ENCODE results near the gene RGP1. TPM values are rescaled to one million over a fixed set of nuclear protein-coding genes. Genes with fewer than 3 reads are reported as not detected.

Gene RGP1
- polyA plus RNA-seq, 1 experiment: 19.7 TPM

DNA sequence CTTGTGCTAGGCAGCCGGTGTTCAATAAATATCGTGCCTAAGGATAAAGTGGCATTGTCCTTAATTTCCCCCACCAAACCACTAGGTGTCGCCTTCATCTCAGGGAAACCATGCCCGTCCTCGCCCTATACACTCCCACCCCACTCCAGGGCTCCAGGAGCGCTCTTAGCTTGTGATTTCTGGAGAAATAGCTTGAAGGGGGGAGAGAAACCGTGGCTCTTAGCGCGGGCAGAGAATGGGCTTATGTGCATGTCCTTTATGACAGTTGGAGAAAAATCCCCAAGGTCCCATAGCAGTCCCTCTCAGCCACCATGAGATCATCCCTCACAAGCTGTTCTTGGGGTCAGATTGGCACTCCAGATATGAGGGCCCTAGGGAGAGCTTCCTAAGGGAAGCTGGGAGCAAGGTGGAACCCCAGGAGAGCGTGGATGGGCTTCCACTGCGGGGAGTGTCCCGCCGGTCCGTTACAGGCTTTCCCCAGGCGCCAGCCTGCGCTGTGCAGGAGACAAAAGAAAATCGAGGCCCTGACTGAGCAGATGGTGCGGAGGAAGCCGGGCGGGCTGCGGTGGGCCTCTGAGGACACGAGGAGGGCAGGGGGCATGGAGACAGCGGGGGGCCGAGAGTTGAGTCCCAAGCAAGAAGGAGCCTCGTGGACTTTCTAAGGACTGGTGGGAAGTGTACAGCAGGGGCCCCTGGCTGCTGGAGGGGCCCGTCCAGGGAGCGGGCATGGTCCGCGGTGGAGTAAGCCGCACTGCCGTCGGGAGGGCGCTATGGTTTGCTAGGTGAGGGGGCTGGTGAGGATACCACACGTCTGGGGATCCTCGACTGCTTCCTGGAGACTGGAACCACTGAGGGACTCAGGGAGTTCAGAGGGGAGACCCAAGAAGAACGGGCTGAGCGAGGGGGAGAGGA lies 41.6 kb downstream of the RGP1 start:
- CTCF ChIA-PET: interaction anchor here (0.6 to 5.3 kb wide), 59 partner anchors 8 to 538 kb away, joined by 3 to 92 read pairs (median 4); partner anchors contain the start of genes CCDC107, CREB3, FAM221B and GBA2
- POLR2A ChIA-PET: no interaction called here
- Histone ChIP-seq H3K36me3 (ENCODE audit: control insufficient read depth, insufficient read depth, low read length) (no peaks in the 10 kb centered on the region; the same call in 1 of the 2 replicates), H3K27me3 (ENCODE audit: control insufficient read depth, insufficient read depth, low read length) (peaks cover 2% of the 10 kb centered on the region; the same call in 1 of the 2 replicates), H3K4me3 (ENCODE audit: low read depth, low read length) (peak overlapping the region; percentile 61)
- TF ChIP-seq CTCF (IDR thresholded peaks at IDR 0.05; ENCODE audit: insufficient read depth, low read depth, low read length): peak; percentile 85
- DNase-seq (ENCODE audit: low read depth): peak; percentile 18

DNA sequence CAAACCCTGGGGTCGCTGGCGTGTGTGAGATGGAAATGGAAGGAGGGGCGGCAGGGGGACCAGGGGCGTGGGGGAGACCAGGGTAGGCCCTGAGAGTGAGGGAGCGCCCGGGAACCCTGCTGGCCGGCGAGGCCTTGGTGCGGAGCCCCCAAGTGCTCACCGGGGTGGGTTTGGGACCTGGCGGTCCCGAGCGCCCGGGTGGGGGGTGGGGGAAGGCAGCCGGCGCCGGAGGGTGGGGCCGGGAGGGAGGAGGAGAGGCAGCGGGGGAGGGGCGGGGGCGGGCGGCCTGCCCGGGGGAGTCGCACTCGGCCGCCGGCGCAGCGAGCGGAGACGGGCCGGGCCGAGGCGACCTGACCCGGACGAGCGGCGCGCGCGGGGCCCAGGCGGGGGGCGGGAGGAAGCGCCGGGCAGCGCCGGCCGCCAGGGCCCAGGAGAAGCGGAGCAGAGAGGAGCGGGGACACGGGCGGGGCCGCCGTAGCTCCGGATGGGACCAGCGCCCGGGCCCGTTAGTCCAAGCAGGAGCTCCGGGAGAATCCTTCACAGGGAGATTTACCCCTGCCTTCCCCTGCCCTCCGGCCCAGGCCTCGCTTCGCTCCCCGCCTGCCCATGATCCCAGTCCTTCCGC lies 42.3 kb downstream of the RGP1 start, which contains the start of gene NPR2:
Gene NPR2, plus strand, starts transcription at position 295 of the 625 bp plus-strand sequence. CDS start 818 bp downstream, outside the sequence.
- no peak for DNase-seq (ENCODE audit: low read depth)
- TF ChIP-seq CTCF (IDR thresholded peaks at IDR 0.05; ENCODE audit: insufficient read depth, low read depth, low read length): no peak
- POLR2A ChIA-PET: no interaction called here
- Histone ChIP-seq H3K36me3 (ENCODE audit: control insufficient read depth, insufficient read depth, low read length) (no peaks in the 10 kb centered on the region; the same call in 1 of the 2 replicates), H3K27me3 (ENCODE audit: control insufficient read depth, insufficient read depth, low read length) (no peaks in the 10 kb centered on the region), H3K4me3 (ENCODE audit: low read depth, low read length) (peak within 1 kb of the TSS; percentile 61)
- CTCF ChIA-PET: interaction anchor here (0.6 to 2.8 kb wide), 6 partner anchors 16 to 116 kb away, joined by 3 to 20 read pairs (median 12); partner anchors contain the start of genes HINT2 and SPAG8

DNA sequence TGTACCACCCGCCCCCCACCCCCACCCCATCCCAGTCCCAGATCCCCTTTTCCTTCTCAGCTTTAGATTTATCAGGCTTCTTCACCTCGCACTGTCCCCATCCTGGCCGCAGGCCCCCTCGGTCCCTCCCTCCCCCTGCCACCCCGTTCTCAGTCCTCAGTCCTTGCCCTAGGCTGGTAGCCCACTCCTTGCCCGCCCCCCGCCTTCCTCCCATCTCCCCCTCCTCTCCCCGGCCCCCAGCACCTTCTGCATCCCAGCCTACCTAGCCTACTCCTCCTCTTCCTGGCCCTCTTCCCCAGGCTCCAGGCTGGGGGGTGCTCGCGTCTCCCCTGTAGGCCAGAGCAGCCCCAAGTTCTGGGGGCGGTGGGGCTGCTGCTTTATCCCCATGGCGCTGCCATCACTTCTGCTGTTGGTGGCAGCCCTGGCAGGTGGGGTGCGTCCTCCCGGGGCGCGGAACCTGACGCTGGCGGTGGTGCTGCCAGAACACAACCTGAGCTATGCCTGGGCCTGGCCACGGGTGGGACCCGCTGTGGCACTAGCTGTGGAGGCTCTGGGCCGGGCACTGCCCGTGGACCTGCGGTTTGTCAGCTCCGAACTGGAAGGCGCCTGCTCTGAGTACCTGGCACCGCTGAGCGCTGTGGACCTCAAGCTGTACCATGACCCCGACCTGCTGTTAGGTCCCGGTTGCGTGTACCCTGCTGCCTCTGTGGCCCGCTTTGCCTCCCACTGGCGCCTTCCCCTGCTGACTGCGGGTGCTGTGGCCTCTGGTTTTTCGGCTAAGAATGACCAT lies 43.1 kb downstream of the RGP1 start:
- TF ChIP-seq CTCF (IDR thresholded peaks at IDR 0.05; ENCODE audit: insufficient read depth, low read depth, low read length): no peak
- POLR2A ChIA-PET: no interaction called here
- no peak for DNase-seq (ENCODE audit: low read depth)
- peak overlapping the region; percentile 61 for H3K4me3 ChIP-seq (ENCODE audit: low read depth, low read length)
- CTCF ChIA-PET: interaction anchor here (0.6 to 2.8 kb wide), 9 partner anchors 17 to 398 kb away, joined by 3 to 20 read pairs (median 4); partner anchors contain the start of genes HINT2 and SPAG8
- no peaks in the 10 kb centered on the region; the same call in 1 of the 2 replicates for H3K36me3 ChIP-seq (ENCODE audit: control insufficient read depth, insufficient read depth, low read length)
- no peaks in the 10 kb centered on the region for H3K27me3 ChIP-seq (ENCODE audit: control insufficient read depth, insufficient read depth, low read length)

DNA sequence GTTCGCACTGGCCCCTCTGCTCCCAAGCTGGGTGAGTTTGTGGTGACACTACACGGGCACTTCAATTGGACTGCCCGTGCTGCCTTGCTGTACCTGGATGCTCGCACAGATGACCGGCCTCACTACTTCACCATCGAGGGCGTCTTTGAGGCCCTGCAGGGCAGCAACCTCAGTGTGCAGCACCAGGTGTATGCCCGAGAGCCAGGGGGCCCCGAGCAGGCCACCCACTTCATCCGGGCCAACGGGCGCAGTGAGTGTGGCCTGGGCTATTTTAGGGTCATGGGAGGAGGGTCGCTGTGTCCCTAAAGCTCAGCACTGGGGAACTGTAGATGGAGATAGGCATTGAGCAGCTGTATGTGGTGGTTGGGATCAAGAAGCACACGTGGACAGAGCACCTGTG lies 43.7 kb downstream of the RGP1 start:
- Histone ChIP-seq H3K36me3 (ENCODE audit: control insufficient read depth, insufficient read depth, low read length) (no peaks in the 10 kb centered on the region; the same call in 1 of the 2 replicates), H3K27me3 (ENCODE audit: control insufficient read depth, insufficient read depth, low read length) (no peaks in the 10 kb centered on the region), H3K4me3 (ENCODE audit: low read depth, low read length) (peak overlapping the region; percentile 61)
- ChIA-PET POLR2A (no interaction called here), CTCF (interaction anchor here (0.6 to 2.8 kb wide), 8 partner anchors 20 to 397 kb away, joined by 3 to 20 read pairs (median 4); partner anchors contain the start of genes HINT2 and SPAG8)
- no peak for TF ChIP-seq CTCF (IDR thresholded peaks at IDR 0.05; ENCODE audit: insufficient read depth, low read depth, low read length)
- DNase-seq (ENCODE audit: low read depth): no peak
